Adrenal gland (tissue), 5 donors: ENCODE results near the gene SHC1.
A peak's percentile ranks its signal among the peaks of the same experiment; 100 is the strongest.

Experiments
- CTCF ChIP-seq, 6 experiments: fragments of 450-650 bp in 4 of 6; fragments of 200-600 bp in 2 of 6; sonication (generic) in 1 of 6; IDR thresholded peaks; 1 replicate in 5 of 6; 2 replicates in 1 of 6; pipeline versions ENCODE4 v1.5.1 to v1.8.0; 2016 to 2021; ENCODE audit warnings: antibody characterized with exemption in 6 of 6, mild to moderate bottlenecking in 2 of 6, moderate library complexity in 1 of 6
- POLR2A ChIP-seq, 2 donors: fragments of 450-650 bp; IDR thresholded peaks; one replicate each; pipeline ENCODE4 v1.6.1; 2017; ENCODE audit warnings: antibody characterized with exemption in 2 of 2, mild to moderate bottlenecking in 2 of 2, moderate library complexity in 1 of 2
- donor health status: DM: no; HTN: no; CAD: no.

- TF ChIP-seq CTCF (IDR thresholded peaks at IDR 0.05): peak in 4 of 6 experiments; percentile 18 to 52 (median 31)
- peak; percentile 75 to 95 for TF ChIP-seq POLR2A (IDR thresholded peaks at IDR 0.05)
Observed at GRCh38 chr1:155000726-155001424, 30.3 kb upstream of the SHC1 start.
